Measurements from ENCODE around the gene ZMIZ1. TPM values are rescaled to one million over a fixed set of nuclear protein-coding genes. Genes with fewer than 3 reads are reported as not detected.

ZMIZ1 gene
- total and polyA plus RNA-seq, 2 experiments from 2014 or later, result 9.2 to 30.9 TPM

DNA sequence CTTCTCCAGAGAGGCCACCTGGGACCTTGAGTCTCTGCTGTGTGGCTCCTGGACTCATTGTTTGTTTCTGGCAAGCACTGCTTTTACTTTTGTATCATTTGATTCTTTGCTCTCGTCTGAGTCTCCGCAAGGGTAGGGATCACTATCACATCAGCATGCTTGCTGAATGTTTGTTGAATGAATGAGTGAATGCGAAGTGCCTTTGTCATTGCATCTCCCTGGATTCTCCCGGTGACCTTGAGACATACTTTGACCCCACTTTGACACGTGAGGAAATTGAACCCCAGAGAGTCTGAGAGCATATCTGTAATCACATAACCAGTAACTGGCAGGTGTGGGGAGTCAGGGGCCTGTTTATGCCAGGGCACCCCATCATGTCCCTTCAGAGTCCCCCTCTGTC is 92.8 kb downstream of the ZMIZ1 start:
- no peaks in the 10 kb centered on the region for H3K36me3 ChIP-seq (ENCODE audit: insufficient read depth)
- H3K4me3 Mint-ChIP-seq, result no peak overlapping the region; the same call in 2 of the 3 replicates
- H2AFZ ChIP-seq, result no peak overlapping the region
- H3K27ac ChIP-seq (ENCODE audit: low read depth), result no peak overlapping the region
- H3F3A ChIP-seq (replicated peaks; ENCODE audit: low read depth), result no peaks in the 10 kb centered on the region
- no peak for TF ChIP-seq EZH2 (IDR thresholded peaks at IDR 0.05; ENCODE audit: low read depth, unreplicated experiment)
- TF ChIP-seq, protein P1, sequence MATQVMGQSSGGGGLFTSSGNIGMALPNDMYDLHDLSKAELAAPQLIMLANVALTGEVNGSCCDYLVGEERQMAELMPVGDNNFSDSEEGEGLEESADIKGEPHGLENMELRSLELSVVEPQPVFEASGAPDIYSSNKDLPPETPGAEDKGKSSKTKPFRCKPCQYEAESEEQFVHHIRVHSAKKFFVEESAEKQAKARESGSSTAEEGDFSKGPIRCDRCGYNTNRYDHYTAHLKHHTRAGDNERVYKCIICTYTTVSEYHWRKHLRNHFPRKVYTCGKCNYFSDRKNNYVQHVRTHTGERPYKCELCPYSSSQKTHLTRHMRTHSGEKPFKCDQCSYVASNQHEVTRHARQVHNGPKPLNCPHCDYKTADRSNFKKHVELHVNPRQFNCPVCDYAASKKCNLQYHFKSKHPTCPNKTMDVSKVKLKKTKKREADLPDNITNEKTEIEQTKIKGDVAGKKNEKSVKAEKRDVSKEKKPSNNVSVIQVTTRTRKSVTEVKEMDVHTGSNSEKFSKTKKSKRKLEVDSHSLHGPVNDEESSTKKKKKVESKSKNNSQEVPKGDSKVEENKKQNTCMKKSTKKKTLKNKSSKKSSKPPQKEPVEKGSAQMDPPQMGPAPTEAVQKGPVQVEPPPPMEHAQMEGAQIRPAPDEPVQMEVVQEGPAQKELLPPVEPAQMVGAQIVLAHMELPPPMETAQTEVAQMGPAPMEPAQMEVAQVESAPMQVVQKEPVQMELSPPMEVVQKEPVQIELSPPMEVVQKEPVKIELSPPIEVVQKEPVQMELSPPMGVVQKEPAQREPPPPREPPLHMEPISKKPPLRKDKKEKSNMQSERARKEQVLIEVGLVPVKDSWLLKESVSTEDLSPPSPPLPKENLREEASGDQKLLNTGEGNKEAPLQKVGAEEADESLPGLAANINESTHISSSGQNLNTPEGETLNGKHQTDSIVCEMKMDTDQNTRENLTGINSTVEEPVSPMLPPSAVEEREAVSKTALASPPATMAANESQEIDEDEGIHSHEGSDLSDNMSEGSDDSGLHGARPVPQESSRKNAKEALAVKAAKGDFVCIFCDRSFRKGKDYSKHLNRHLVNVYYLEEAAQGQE (IDR thresholded peaks at IDR 0.05; ENCODE audit: unreplicated experiment), result no peak
- no peak for TF ChIP-seq JUNB (IDR thresholded peaks at IDR 0.05; ENCODE audit: unreplicated experiment)
- no peak for TF ChIP-seq NANOG (IDR thresholded peaks at IDR 0.05; ENCODE audit: borderline replicate concordance)
- TF ChIP-seq STAT1 (IDR thresholded peaks at IDR 0.05; ENCODE audit: unreplicated experiment), result no peak
- TF ChIP-seq ZNF331 (CRISPR knock-in tag; IDR thresholded peaks at IDR 0.05; ENCODE audit: low read depth), result no peak
- TF ChIP-seq, protein P2, sequence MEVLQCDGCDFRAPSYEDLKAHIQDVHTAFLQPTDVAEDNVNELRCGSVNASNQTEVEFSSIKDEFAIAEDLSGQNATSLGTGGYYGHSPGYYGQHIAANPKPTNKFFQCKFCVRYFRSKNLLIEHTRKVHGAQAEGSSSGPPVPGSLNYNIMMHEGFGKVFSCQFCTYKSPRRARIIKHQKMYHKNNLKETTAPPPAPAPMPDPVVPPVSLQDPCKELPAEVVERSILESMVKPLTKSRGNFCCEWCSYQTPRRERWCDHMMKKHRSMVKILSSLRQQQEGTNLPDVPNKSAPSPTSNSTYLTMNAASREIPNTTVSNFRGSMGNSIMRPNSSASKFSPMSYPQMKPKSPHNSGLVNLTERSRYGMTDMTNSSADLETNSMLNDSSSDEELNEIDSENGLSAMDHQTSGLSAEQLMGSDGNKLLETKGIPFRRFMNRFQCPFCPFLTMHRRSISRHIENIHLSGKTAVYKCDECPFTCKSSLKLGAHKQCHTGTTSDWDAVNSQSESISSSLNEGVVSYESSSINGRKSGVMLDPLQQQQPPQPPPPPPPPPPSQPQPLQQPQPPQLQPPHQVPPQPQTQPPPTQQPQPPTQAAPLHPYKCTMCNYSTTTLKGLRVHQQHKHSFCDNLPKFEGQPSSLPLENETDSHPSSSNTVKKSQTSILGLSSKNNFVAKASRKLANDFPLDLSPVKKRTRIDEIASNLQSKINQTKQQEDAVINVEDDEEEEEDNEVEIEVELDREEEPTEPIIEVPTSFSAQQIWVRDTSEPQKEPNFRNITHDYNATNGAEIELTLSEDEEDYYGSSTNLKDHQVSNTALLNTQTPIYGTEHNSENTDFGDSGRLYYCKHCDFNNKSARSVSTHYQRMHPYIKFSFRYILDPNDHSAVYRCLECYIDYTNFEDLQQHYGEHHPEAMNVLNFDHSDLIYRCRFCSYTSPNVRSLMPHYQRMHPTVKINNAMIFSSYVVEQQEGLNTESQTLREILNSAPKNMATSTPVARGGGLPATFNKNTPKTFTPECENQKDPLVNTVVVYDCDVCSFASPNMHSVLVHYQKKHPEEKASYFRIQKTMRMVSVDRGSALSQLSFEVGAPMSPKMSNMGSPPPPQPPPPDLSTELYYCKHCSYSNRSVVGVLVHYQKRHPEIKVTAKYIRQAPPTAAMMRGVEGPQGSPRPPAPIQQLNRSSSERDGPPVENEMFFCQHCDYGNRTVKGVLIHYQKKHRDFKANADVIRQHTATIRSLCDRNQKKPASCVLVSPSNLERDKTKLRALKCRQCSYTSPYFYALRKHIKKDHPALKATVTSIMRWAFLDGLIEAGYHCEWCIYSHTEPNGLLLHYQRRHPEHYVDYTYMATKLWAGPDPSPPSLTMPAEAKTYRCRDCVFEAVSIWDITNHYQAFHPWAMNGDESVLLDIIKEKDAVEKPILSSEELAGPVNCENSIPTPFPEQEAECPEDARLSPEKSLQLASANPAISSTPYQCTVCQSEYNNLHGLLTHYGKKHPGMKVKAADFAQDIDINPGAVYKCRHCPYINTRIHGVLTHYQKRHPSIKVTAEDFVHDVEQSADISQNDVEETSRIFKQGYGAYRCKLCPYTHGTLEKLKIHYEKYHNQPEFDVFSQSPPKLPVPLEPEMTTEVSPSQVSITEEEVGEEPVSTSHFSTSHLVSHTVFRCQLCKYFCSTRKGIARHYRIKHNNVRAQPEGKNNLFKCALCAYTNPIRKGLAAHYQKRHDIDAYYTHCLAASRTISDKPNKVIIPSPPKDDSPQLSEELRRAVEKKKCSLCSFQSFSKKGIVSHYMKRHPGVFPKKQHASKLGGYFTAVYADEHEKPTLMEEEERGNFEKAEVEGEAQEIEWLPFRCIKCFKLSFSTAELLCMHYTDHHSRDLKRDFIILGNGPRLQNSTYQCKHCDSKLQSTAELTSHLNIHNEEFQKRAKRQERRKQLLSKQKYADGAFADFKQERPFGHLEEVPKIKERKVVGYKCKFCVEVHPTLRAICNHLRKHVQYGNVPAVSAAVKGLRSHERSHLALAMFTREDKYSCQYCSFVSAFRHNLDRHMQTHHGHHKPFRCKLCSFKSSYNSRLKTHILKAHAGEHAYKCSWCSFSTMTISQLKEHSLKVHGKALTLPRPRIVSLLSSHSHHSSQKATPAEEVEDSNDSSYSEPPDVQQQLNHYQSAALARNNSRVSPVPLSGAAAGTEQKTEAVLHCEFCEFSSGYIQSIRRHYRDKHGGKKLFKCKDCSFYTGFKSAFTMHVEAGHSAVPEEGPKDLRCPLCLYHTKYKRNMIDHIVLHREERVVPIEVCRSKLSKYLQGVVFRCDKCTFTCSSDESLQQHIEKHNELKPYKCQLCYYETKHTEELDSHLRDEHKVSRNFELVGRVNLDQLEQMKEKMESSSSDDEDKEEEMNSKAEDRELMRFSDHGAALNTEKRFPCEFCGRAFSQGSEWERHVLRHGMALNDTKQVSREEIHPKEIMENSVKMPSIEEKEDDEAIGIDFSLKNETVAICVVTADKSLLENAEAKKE (CRISPR knock-in tag; IDR thresholded peaks at IDR 0.05), result no peak
- TF ChIP-seq, protein P3, sequence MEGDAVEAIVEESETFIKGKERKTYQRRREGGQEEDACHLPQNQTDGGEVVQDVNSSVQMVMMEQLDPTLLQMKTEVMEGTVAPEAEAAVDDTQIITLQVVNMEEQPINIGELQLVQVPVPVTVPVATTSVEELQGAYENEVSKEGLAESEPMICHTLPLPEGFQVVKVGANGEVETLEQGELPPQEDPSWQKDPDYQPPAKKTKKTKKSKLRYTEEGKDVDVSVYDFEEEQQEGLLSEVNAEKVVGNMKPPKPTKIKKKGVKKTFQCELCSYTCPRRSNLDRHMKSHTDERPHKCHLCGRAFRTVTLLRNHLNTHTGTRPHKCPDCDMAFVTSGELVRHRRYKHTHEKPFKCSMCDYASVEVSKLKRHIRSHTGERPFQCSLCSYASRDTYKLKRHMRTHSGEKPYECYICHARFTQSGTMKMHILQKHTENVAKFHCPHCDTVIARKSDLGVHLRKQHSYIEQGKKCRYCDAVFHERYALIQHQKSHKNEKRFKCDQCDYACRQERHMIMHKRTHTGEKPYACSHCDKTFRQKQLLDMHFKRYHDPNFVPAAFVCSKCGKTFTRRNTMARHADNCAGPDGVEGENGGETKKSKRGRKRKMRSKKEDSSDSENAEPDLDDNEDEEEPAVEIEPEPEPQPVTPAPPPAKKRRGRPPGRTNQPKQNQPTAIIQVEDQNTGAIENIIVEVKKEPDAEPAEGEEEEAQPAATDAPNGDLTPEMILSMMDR (conservative IDR thresholded peaks at IDR 0.05; ENCODE audit: low read depth in 2 of 2), result no peak
- TF ChIP-seq CREB1 (CRISPR knock-in tag; IDR thresholded peaks at IDR 0.05; ENCODE audit: low read depth), result no peak
- TF ChIP-seq ZNF114 (CRISPR knock-in tag; IDR thresholded peaks at IDR 0.05), result no peak
- no peak for TF ChIP-seq POLR2AphosphoS5 (IDR thresholded peaks at IDR 0.05; ENCODE audit: low read depth)
- TF ChIP-seq EZH2phosphoT487 (IDR thresholded peaks at IDR 0.05; ENCODE audit: unreplicated experiment), result no peak
- TF ChIP-seq, protein P4, sequence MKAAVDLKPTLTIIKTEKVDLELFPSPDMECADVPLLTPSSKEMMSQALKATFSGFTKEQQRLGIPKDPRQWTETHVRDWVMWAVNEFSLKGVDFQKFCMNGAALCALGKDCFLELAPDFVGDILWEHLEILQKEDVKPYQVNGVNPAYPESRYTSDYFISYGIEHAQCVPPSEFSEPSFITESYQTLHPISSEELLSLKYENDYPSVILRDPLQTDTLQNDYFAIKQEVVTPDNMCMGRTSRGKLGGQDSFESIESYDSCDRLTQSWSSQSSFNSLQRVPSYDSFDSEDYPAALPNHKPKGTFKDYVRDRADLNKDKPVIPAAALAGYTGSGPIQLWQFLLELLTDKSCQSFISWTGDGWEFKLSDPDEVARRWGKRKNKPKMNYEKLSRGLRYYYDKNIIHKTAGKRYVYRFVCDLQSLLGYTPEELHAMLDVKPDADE (IDR thresholded peaks at IDR 0.05), result no peak
- no peak overlapping the region for H3K4me3 ChIP-seq
- H3K4me2 ChIP-seq, result no peak overlapping the region
- ATAC-seq, result no peak
- H3K27ac Mint-ChIP-seq, result no peak overlapping the region
- H4K20me1 ChIP-seq (replicated peaks; ENCODE audit: insufficient read depth), result 0 out of 2 replicates have a peak, but pooled peaks cover 2% of the 10 kb centered on the region
- no peaks in the 10 kb centered on the region for H3K9me3 Mint-ChIP-seq
- H3K4me1 Mint-ChIP-seq, result peaks cover 61% of the 10 kb centered on the region
- H3K4me1 ChIP-seq (ENCODE audit: insufficient read depth), result peaks cover 26% of the 10 kb centered on the region
- H3K27me3 ChIP-seq (ENCODE audit: insufficient read depth), result no peaks in the 10 kb centered on the region
- H3K79me2 ChIP-seq (replicated peaks; ENCODE audit: insufficient read depth), result peaks cover 26% of the 10 kb centered on the region
- H3K27me3 Mint-ChIP-seq (ENCODE audit: insufficient read depth, low read depth, poor library complexity), result peaks cover 15% of the 10 kb centered on the region
- H3K9me2 ChIP-seq (ENCODE audit: insufficient read depth), result no peaks in the 10 kb centered on the region
- DNase-seq (ENCODE audit: low spot score), result no peak
- H3K36me3 Mint-ChIP-seq (ENCODE audit: low read depth), result no peaks in the 10 kb centered on the region

Measured in GM23338 (cell line).